GM19023 (cell line): Measurements from ENCODE around the gene WNT9A.
"Not testable (repeated sequence)": the region's sequence is repeated elsewhere in the genome, so short reads cannot be mapped to it uniquely, and the experiment has no call there.

Experiments
- ATAC-seq: cut with Tn5 transposase; IDR thresholded peaks from one replicate; pipeline ENCODE4 v1.9.1; 2021; ENCODE audit warnings: mild to moderate bottlenecking, moderate library complexity; ENCODE audit not compliant: unreplicated experiment

The WNT9A gene

DNA sequence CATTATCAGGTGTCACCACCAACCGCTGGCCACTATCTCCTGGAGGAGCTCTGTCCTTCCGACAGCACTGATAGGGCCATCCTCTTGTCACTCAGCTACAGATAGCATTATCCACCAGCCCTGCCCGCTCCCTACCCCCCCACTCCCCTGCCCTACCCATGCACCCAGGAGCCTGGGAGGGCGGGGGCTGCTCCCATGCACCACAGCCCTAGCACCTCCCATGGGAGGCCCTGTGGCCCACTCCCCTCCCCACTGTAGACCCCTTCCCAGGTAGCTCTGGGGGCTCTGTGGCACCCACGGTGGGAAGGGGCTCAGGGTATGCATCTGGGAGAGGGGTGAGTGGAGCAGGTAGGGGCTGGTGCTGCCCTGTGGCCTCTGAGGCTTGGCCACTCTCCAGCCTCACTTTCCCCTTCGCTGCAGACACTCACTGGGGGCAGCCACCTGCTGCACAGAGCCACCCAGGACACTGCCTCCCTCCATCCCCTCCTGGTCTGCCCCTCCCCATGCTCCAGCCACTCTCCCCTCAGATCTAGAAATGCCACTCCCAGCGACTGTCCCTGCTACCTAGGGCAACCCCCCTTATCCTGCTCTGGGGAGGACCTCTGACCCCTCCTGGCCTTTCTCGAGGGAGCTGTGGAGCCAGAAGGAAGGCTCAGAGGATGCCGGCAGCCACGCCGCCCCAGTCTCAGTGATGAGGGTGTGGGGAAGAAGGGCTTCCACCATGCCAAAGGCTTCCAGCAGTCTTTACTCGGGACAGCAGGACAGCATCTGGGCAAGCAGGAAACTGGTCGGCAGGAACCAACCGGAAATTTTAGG, 58.5 kb downstream of the WNT9A start:
- ATAC-seq: no peak

DNA sequence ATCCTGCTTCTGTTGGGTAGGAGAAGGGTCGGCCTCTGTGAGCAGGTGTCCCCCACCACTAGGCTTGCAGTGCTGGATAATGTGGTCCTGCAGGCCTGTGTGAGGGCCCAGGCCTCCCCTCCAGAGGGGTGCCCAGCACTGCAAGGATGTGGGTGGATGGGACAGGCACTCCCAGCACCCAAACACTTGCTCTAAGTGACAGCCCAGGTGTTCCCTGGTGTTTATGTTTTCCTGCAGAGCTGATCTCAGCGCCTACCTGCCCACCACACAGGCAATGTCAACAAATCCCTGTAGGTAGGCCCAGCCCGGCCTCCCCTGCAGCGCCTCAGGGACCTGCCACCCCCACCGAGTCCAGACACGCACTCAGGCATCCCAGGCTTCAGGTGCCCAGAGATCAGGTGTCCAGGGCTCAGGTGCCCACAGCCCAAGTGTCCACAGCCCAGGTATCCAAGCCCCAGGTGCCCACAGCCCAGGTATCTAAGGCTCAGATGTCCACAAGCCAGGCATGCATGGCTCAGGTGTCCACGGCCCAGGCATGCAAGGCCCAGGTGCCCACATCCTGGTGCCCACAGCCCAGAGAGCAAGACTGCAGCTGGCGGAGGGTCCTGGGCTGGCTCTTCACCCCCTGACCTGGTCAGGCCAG, 59.2 kb downstream of the WNT9A start:
- no peak for ATAC-seq

DNA sequence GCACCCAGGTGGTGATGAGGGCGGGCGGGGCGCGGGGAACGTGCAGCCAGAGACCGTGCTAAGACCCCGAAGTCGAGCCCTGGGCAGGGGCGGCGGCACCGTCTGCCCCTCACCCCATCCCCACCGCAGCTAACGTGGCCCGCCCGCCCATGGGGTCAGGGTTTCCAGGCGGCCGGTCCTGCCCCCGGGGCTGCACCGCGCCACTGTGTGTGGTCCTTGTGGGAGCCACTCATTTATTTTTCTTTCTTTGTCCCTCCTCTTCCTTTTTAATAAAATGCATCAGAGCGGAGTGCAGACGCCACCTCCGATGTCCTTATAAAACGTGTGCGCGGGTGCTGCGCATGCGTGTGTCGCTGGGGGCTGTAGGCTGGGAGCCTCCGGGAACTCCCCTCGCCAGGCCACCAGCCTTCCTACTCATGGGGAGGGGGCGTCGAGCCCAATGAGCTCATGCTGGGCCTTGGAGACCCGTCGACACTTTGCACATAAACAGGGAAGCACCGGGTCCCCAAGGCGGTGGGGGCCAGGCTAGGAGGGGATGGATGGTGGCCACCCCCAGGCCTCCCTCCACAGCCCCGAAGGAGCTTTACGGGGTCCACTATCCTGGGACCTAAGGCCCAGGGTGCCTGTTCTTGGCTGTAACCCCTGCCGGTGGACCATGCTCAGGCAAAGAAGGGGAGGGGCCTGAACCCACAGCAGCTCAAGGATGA, 59.9 kb downstream of the WNT9A start:
- no peak for ATAC-seq

- no peak for ATAC-seq
Observed at GRCh38 chr1:227886993-227887696, 60.6 kb downstream of the WNT9A start.

DNA sequence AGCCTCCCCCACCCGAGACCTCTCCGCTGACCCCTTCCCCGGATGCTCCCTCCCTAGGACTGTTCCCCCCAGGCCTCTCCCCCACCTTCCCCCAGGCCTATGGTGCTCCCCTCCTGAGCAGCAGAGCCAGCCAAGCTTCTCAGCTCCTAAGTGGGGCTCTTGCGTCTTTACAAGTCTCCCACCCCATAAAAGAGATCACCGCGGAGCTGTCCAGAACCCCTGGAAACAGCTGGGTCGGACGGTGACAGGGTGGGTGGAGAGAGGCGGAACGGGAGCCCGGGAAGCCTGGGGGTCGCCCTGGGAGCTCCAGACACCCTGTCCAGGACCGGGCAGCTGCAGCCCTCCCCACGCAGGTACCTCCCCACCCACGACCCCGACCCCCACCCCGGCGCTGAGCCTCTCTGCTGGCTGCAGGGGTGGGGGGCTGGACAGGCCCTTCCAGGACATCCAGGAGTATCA, 61.2 kb downstream of the WNT9A start:
- ATAC-seq: no peak

- no peak for ATAC-seq
Observed at GRCh38 chr1:227885648-227886502, 61.9 kb downstream of the WNT9A start.

- no peak for ATAC-seq
Observed at GRCh38 chr1:227885135-227885647, 62.5 kb downstream of the WNT9A start.

DNA sequence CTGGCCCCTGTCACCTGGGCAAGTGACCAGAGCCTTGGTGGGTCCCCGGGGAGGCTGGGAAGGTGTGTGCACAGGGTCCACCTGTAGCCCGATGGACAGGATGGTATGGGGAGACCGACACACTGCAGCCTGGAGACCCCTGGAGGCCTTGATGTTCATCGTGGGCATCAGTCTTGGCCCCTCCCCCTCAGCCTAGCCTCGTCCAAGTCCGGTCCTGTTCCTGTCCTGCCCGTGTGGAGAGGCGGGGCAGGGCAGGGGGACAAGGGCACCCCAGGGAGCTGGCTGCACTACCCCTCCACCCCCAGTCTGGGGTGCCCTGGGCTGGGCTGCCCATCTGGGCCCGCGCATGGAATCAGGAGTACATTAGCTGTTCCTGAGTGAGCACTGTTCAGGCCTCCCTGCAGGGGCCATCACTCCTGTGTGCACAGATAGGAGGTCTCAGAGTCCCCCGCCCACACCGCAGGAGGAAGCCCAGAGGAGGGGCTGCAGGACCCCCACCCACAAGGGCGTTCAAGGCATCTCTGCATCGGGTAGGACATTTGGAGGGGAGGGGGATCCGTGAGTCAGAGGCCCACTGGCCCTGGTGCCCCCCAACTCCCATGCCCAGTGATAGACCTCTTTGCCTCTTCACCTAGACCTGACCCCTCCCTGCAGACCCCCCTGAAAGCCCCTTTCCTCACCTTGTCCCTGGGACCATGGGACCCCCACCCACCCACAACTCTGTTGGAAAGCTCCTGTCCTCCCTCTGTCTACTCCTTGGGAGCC, 63.2 kb downstream of the WNT9A start:
- no peak for ATAC-seq

DNA sequence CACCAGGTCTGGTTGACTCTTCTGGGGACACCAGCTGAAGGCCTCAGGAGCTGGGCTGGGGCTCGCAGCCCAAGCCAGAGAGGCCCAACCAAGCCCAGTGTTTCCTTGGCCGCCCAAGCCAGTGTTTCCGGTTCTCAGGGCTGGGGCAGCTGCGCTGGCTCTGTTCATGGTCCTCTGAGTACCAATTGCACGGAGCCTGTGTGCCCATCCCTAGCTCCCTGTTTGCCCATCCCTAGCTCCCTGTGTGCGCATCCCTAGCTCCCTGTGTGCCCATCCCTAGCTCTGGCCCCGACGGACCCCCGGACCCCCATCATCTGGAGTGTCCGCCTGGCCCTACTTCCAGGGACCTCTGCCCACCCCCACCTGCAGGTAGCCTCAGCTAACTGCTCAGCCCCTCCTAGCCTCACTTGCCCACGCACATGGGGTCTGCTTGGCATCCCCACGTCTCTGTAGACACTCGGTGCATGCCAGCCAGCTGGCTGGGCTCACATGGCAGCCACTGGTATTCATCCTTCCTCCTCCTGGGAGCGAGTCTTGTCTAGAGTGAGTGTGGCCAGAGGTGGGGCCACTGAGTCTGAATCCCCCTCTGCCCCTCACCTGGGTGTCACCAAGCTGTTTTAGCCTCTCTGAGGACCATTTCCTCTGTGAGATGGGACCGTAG, 64.0 kb downstream of the WNT9A start:
- ATAC-seq: no peak

DNA sequence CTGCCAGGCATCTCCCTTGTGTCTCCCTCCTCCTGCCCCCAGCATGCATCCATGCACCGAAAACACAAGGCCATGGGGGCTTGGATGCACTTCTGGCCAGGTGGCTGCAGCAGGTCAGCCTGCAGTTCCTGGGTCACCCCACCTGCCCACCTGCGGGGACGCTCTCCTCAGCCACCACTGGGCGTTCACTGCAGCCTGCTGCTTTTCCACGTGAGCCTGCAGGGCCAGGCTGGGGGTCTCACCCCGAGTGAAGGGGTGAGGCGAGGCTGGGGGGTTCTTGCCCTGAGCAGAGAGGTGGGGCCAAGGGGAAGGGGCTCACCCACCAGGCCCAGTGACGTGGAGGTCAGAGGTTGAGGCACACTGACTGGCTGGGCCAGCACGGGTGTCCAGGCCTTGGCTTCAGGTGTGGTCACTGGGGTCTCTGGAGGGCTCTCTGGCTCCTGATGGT, 64.6 kb downstream of the WNT9A start:
- ATAC-seq: no peak

GRCh38 chr1:227880342-227880924, 67.3 kb downstream of the WNT9A start:
- no peak for ATAC-seq

DNA sequence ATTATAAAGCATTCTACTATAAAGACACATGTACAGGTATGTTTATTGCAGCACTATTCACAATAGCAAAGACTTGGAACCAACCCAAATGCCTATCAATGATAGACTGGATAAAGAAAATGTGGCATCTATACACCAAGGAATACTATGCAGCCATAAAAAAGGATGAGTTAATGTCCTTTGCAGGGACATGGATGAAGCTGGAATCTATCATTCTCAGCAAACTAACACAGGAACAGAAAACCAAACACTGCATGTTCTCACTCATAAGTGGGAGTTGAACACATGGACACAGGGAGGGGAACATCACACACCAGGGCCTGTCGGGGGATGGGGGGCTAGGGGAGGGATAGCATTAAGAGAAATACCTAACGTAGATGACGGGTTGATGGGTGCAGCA, 69.9 kb downstream of the WNT9A start:
- ATAC-seq: not testable (repeated sequence)

DNA sequence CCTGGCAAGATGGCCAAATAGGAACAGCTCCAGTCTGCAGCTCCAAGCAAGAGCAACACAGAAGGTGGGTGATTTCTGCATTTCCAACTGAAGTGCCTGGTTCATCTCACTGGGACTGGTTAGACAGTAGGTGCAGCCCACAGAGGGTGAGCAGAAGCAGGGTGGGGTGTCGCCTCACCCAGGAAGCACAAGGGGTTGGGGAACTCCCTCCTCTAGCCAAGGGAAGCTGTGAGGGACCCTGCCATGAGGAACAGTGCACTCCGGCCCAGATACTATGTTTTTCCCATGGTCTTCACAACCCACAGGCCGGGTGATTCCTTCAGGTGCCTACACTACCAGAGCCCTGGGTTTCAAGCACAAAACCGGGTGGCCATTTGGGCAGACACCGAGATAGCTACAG, 75.8 kb downstream of the WNT9A start:
- not testable (repeated sequence) for ATAC-seq

- ATAC-seq: no peak
Observed at GRCh38 chr1:227870366-227870765, 77.4 kb downstream of the WNT9A start.

DNA sequence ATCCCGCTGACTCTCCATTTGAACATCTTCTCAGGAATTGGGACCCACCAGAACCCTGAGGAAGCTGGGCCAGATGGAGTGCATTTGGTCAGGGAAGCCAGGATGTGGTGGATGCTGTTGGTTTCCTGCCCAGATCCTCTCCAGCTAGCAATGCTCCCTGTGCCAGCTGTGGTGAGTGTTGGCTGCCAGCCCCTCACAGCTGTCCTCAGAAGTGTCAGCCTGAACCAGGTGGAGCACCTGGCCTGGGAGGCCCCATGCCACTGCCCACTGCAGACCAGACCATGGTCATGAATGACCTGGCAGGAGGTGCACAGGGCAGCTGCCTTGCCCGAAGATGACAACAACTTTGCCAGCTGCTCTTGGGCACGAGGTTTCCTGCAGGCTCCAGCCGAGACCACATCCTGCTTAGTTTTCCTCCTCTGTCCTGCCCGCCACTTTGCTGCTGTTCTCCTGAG, 77.9 kb downstream of the WNT9A start:
- no peak for ATAC-seq

DNA sequence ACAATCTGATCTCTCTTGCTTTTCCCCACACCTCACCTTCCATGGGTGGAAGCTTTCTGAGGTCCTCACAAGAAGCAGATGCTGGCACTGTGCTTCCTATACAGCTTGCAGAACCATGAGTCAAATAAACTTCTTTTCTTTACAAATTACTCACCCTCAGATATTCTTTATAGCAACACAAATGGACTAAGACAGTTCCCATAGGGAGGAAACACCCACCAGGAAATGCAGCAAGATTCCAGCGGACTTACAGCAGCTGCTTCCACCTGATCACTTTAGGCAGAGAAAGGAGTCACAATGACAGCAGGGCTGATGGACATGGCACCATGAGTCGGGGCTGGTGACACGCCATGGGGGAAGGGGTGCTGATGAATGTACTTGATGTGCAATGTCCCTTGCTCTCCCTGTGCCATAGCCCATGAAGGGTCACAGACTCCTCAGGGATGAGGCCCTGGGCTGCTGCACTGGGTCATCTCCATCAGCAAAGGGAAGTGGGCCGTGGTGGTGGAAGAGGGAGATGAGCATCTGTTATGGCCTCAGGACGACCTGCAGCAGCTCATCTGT, 78.4 kb downstream of the WNT9A start:
- ATAC-seq: no peak
